ENCODE results near the gene SAFB. TPM values are rescaled to one million over a fixed set of nuclear protein-coding genes. Genes with fewer than 3 reads are reported as not detected.
A peak's percentile ranks its signal among the peaks of the same experiment; 100 is the strongest.

SAFB gene
- 28.6 and 36.5 TPM in 2 replicates for total RNA-seq (2014; rRNA removed; shearing (Covaris generic))
- 49.1 and 49.4 TPM in 2 replicates for polyA plus RNA-seq (2016; fragmentation: Nextera tagmentation; extraction: Ambion mirVana)

- Histone ChIP-seq H3K9ac (peak within 1 kb of the TSS; percentile 96), H3K4me3 (peak within 1 kb of the TSS; percentile 87), H3K79me2 (ENCODE audit: insufficient read depth) (peaks cover 97% of the 10 kb centered on the region), H3K27ac (peak within 1 kb of the TSS; percentile 88), H3K4me2 (ENCODE audit: unreplicated experiment) (peak within 1 kb of the TSS; percentile 97), H3K9me2 (ENCODE audit: insufficient read depth) (no peaks in the 10 kb centered on the region), H3F3A (ENCODE audit: insufficient read depth) (peaks cover 4% of the 10 kb centered on the region; the same call in 1 of the 2 replicates), H3K27me3 (replicated peaks; ENCODE audit: insufficient read depth) (no peaks in the 10 kb centered on the region), H3K9me3 (ENCODE audit: low read depth) (no peaks in the 10 kb centered on the region), H4K20me1 (ENCODE audit: insufficient read depth) (peaks cover 2% of the 10 kb centered on the region; the same call in 1 of the 2 replicates), H3K4me1 (ENCODE audit: insufficient read depth) (peaks cover 42% of the 10 kb centered on the region), H2AFZ (peak within 1 kb of the TSS; percentile 82), H3K36me3 (ENCODE audit: low read depth) (peaks cover 22% of the 10 kb centered on the region; the same call in 1 of the 2 replicates)
- 0 to 1% methylated on average over 64 to 83 of the region's 116 CpGs for WGBS, 2 experiments (ENCODE audit: low coverage in 1 of 2, low lambda C conversion rate in 2 of 2, missing lambda C conversion rate in 2 of 2)
- in situ Hi-C loops (cut with MboI) = no loop called here
- no peak for TF ChIP-seq EZH2phosphoT487 (IDR thresholded peaks at IDR 0.05; ENCODE audit: insufficient read depth, low read depth)
- no peak for TF ChIP-seq EZH2 (IDR thresholded peaks at IDR 0.05; ENCODE audit: insufficient read depth, poor library complexity, severe bottlenecking)
- peak; percentile 100 for DNase-seq
Measured at GRCh38 chr19:5622465-5623396, at the start of gene SAFB, which contains the start of gene SAFB2. Gene SAFB, plus strand, starts transcription at chr19:5623083. Its CDS starts 123 bp downstream, at chr19:5623206. Gene SAFB2, minus strand, starts transcription at chr19:5622776. Its CDS starts 61 bp downstream, at chr19:5622715.

GRCh38 chr19:5575590-5575989 is 47.3 kb upstream of the SAFB start:
- no peaks in the 10 kb centered on the region for H3K27me3 ChIP-seq (replicated peaks; ENCODE audit: insufficient read depth)
- no peak for DNase-seq
- TF ChIP-seq EZH2 (IDR thresholded peaks at IDR 0.05; ENCODE audit: insufficient read depth, poor library complexity, severe bottlenecking) = no peak
- TF ChIP-seq EZH2phosphoT487 (IDR thresholded peaks at IDR 0.05; ENCODE audit: insufficient read depth, low read depth) = no peak
- no peaks in the 10 kb centered on the region for H3K36me3 ChIP-seq (ENCODE audit: low read depth)
- H3K27ac ChIP-seq = no peak overlapping the region
- no peaks in the 10 kb centered on the region for H3K79me2 ChIP-seq (ENCODE audit: insufficient read depth)
- in situ Hi-C loops (cut with MboI) = loop anchor here (10.0 kb wide), 1 partner anchor 531 kb away; no protein-coding TSS in a partner anchor
- no peak overlapping the region for H3K9ac ChIP-seq
- H3K4me3 ChIP-seq = no peak overlapping the region
- no peaks in the 10 kb centered on the region for H3K9me2 ChIP-seq (ENCODE audit: insufficient read depth)
- no peak overlapping the region for H2AFZ ChIP-seq
- H3K9me3 ChIP-seq (ENCODE audit: low read depth) = no peaks in the 10 kb centered on the region
- no peaks in the 10 kb centered on the region for H4K20me1 ChIP-seq (ENCODE audit: insufficient read depth)
- 84 to 89% methylated on average over 6 of the region's 6 CpGs for WGBS, 2 experiments (ENCODE audit: low coverage in 1 of 2, low lambda C conversion rate in 2 of 2, missing lambda C conversion rate in 2 of 2)
- H3K4me1 ChIP-seq (ENCODE audit: insufficient read depth) = no peaks in the 10 kb centered on the region
- H3F3A ChIP-seq (ENCODE audit: insufficient read depth) = no peaks in the 10 kb centered on the region
- H3K4me2 ChIP-seq (ENCODE audit: unreplicated experiment) = no peak overlapping the region

- peak overlapping the region; percentile 65 for H3K4me2 ChIP-seq (ENCODE audit: unreplicated experiment)
- H3K9me2 ChIP-seq (ENCODE audit: insufficient read depth) = no peaks in the 10 kb centered on the region
- 11 to 14% methylated on average over 24 to 28 of the region's 28 CpGs for WGBS, 2 experiments (ENCODE audit: low coverage in 1 of 2, low lambda C conversion rate in 2 of 2, missing lambda C conversion rate in 2 of 2)
- peak overlapping the region; percentile 56 for H2AFZ ChIP-seq
- H3K79me2 ChIP-seq (ENCODE audit: insufficient read depth) = no peaks in the 10 kb centered on the region
- peak; percentile 71 for DNase-seq
- H3F3A ChIP-seq (ENCODE audit: insufficient read depth) = no peaks in the 10 kb centered on the region
- no peaks in the 10 kb centered on the region for H3K9me3 ChIP-seq (ENCODE audit: low read depth)
- H3K27me3 ChIP-seq (replicated peaks; ENCODE audit: insufficient read depth) = no peaks in the 10 kb centered on the region
- no peak overlapping the region for H3K9ac ChIP-seq
- no peak for TF ChIP-seq EZH2 (IDR thresholded peaks at IDR 0.05; ENCODE audit: insufficient read depth, poor library complexity, severe bottlenecking)
- TF ChIP-seq EZH2phosphoT487 (IDR thresholded peaks at IDR 0.05; ENCODE audit: insufficient read depth, low read depth) = no peak
- no peak overlapping the region for H3K27ac ChIP-seq
- H3K36me3 ChIP-seq (ENCODE audit: low read depth) = no peaks in the 10 kb centered on the region
- H3K4me1 ChIP-seq (ENCODE audit: insufficient read depth) = no peaks in the 10 kb centered on the region
- H3K4me3 ChIP-seq = peak overlapping the region; percentile 25; the same call in 1 of the 2 replicates
- H4K20me1 ChIP-seq (ENCODE audit: insufficient read depth) = no peaks in the 10 kb centered on the region
- in situ Hi-C loops (cut with MboI) = loop anchor here (10.0 kb wide), 1 partner anchor 533 kb away; no protein-coding TSS in a partner anchor
Measured at GRCh38 chr19:5578097-5578846, 44.6 kb upstream of the SAFB start.

- H3K9me2 ChIP-seq (ENCODE audit: insufficient read depth) = no peaks in the 10 kb centered on the region
- in situ Hi-C loops (cut with MboI) = loop anchor here (10.0 kb wide), 1 partner anchor 534 kb away; no protein-coding TSS in a partner anchor
- H3K79me2 ChIP-seq (ENCODE audit: insufficient read depth) = no peaks in the 10 kb centered on the region
- no peak overlapping the region for H3K27ac ChIP-seq
- 84 to 86% methylated on average over 6 of the region's 6 CpGs for WGBS, 2 experiments (ENCODE audit: low coverage in 1 of 2, low lambda C conversion rate in 2 of 2, missing lambda C conversion rate in 2 of 2)
- H3K36me3 ChIP-seq (ENCODE audit: low read depth) = no peaks in the 10 kb centered on the region
- TF ChIP-seq EZH2 (IDR thresholded peaks at IDR 0.05; ENCODE audit: insufficient read depth, poor library complexity, severe bottlenecking) (no peak), EZH2phosphoT487 (IDR thresholded peaks at IDR 0.05; ENCODE audit: insufficient read depth, low read depth) (no peak)
- no peak for DNase-seq
- no peak overlapping the region for H3K4me2 ChIP-seq (ENCODE audit: unreplicated experiment)
- H3F3A ChIP-seq (ENCODE audit: insufficient read depth) = no peaks in the 10 kb centered on the region
- H4K20me1 ChIP-seq (ENCODE audit: insufficient read depth) = no peaks in the 10 kb centered on the region
- H3K9ac ChIP-seq = no peak overlapping the region
- H2AFZ ChIP-seq = no peak overlapping the region
- no peaks in the 10 kb centered on the region for H3K9me3 ChIP-seq (ENCODE audit: low read depth)
- no peaks in the 10 kb centered on the region for H3K27me3 ChIP-seq (replicated peaks; ENCODE audit: insufficient read depth)
- no peaks in the 10 kb centered on the region for H3K4me1 ChIP-seq (ENCODE audit: insufficient read depth)
- H3K4me3 ChIP-seq = no peak overlapping the region
Measured at GRCh38 chr19:5579286-5579685, 43.6 kb upstream of the SAFB start.
